Urothelium cell line (cell line): ENCODE measurements around the gene UGT2A1.

ENCODE experiments used
- DNase-seq: peaks from one replicate; pipeline ENCODE4 v3.0.0; 2011; ENCODE audit warnings: low spot score, mixed read lengths
- FAIRE-seq: peaks from 2 replicates; lab custom pipeline; 2011; peaks lifted over from hg19 to GRCh38; lab: Jason Lieb, UNC

UGT2A1 gene

DNA sequence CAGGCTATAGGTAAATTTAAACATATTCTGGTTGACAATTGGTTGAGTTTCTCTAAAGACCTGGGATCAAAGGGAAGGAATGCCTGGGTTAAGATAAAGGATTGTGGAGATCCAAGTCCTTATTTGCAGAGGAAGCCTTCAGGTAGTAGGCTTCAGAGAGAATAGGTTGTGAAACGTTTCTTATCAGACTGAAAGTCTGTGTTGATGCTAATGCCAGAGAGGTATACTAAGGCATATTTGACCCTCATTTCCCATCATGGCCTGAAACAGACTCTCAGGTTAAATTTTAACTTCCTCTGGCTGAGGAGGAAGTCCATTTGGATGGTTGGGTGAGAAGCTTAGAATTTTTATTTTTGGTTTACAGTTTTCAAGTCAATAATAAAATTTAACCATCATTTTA lies 61.7 kb downstream of the UGT2A1 start:
- FAIRE-seq = no peak
- DNase-seq = no peak

- no peak for DNase-seq
- no peak for FAIRE-seq
These were observed 63.2 kb downstream of the UGT2A1 start for GRCh38 chr4:69589884-69590283.

DNA sequence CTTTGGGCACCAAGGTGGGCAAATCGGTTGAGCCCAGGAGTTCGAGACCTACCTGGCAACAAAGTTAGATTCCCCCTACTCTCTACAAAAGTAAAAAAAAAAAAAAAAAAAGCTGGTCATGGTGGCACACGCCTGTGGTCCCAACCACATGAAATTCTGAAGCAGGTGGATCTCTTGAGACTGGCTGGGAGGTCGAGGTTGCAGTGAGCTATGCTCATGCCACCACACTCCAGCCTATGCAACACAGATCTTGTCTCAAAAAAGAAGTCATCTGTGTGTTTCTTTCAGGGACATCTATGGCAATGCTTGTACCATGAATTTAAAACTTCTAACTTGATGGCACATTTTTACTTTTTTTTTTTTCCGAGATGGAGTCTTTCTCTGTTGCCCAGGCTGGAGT lies 68.9 kb downstream of the UGT2A1 start:
- FAIRE-seq = no peak
- DNase-seq = no peak

DNA sequence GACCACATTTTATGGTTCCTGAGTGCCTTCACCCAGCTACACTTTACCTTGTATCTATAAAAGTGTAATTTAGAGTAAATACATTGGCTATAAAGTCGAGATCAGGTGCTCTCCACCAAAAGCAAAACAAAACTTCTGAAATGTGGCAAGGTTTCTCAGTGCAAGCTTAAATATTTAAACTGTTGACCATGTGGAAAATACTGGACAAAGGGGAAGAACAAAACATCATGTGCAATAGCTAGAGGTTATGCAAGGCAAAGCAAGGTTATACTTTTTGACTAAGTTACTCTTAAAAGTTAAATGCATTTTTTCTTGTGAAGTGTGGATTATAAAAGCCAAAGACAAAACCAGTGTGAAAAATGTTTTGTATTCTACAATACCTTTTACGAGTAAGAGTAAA lies 69.5 kb downstream of the UGT2A1 start:
- DNase-seq (no peak), FAIRE-seq (no peak)

DNA sequence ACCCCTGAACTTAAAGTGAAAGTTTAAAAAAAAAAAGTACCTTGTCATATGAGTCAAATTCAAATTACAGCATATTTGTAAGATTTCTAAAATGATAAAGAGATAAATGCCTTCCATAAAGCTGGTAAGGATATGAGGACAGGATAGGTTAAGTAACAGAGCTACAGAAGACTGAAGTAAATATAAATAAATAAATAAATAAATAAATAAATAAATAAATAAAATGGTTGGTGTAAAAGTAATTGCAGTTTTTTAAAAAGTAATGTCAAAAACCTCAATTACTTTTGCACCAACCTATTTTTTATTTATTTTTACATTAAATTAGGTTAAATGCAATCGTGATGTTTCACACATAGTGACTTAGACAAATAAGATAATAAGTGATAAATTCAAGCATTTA lies 75.8 kb downstream of the UGT2A1 start:
- DNase-seq = no peak
- no peak for FAIRE-seq

DNA sequence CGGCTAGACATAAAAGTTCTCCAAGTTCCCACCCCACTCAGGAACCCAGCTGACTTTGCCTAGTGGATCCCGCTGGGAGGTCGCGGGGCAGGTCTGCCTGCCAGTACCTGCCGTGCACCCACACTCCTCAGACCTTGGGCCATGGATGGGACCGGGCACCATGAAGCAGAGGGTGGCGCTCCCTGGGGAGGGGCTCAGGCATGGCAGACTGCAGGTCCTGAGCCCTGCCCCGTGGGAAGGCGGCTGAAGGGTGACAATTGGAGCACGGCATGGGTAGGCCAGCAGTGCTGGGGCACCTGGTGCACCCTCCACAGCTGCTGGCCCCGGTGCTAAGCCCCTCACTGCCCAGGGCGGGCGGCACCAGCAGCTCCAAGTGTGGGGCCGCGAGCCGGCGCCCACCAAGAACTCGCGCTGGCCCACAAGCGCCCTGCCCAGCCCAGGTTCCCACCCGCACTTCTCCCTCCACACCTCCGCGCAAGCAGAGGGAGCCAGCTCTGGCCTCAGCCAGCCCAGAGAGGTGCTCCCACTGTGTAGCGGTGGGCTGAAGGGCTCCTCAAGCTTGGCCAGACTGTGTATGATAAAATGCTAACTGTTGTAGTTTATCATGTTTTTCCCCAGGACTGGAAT lies 76.7 kb downstream of the UGT2A1 start:
- FAIRE-seq (no peak), DNase-seq (no peak)

GRCh38 chr4:69568787-69569186 lies 84.3 kb downstream of the UGT2A1 start:
- FAIRE-seq = no peak
- DNase-seq = no peak

GRCh38 chr4:69563424-69563823 lies 89.6 kb downstream of the UGT2A1 start:
- FAIRE-seq (no peak), DNase-seq (no peak)

DNA sequence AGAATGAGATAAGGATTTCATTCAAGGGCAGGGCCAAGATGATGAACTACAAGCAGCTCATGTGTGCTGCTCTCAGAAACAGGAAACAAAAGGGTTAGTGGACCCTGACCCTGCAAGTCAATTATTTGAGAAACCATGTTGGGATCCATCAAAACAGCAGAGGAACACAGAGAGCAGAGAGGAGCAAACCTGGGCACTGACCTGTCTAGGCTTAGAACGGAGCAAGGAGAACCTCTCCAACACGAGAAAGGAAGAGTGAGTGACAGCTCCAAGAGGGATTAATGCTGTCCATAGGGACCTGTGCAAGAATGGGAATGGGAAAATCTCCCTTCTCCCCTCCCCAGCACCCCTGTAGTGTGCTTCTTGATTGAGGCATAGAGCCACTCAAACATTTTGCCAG lies 103.4 kb downstream of the UGT2A1 start:
- no peak for FAIRE-seq
- no peak for DNase-seq

DNA sequence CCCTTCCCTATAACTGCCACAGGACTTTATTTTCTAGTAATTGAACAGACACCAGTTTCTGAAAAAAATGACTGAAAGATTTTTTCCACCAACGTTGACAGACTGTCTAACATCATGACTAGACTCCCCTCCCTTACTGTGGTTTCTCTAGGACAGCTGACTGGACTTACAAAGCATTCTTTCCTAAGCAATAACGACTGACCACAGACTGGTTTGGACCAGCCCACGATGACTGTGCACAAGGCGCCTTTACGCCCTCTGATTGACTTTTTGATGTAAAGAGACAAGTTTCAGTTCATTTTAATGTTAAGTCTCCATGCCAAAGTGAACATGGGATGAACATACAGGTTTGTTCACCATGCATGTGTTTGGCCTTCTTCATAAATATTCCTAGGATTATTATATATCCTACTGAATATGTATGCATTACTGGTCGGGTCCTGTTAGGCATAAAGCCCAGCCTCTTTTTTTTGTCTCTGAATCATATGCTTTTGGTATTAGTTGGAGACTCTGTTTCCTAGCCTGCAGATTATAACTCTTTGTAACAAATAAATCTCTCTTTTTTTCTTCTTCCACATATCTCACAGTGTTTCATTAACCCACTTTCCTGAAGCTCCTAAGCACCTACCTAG lies 106.8 kb downstream of the UGT2A1 start:
- DNase-seq = peak; percentile 57

More for the DNA sequence above, 106.8 kb downstream of the UGT2A1 start:
- no peak for FAIRE-seq
